HG03045 (cell line): Measurements from ENCODE around the gene FAIM.
"Not testable (repeated sequence)": the region's sequence is repeated elsewhere in the genome, so short reads cannot be mapped to it uniquely, and the experiment has no call there.

Experiments used
- ATAC-seq: cut with Tn5 transposase; IDR thresholded peaks from one replicate; pipeline ENCODE4 v1.9.1; 2021; ENCODE audit warnings: mild to moderate bottlenecking, moderate library complexity; ENCODE audit not compliant: unreplicated experiment

Gene FAIM

DNA sequence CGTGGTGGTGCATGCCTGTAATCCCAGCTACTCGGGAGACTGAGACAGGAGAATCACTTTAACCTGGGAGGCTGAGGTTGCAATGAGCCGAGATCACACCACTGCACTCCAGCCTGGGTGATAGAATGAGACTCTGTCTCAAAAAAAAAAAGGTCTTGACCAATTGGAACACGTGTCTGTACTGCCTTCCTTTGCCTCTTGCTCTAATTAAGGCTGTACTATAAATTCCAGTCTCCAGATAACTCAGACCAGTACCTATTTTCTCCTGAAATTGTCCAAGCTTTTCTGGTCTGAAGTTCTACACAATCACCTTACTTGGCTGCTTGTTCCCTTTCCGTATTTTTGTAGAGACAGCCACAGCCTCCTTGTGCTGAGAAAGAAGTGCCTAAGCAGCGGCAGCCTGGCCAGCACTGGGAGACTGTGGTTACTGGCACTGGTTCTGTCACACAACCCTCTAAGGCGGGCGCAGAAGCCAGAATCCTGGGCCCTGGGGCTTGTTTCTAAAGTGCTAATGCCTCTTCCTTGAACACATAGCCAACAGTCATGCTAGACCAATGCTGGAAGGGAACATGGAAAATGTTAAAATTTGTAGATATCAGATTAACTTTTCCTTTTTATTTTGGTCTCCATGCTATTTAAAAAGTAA lies 8.3 kb upstream of the FAIM start:
- ATAC-seq: no peak

GRCh38 chr3:138601661-138602060 lies 6.9 kb upstream of the FAIM start:
- not testable (repeated sequence) for ATAC-seq

GRCh38 chr3:138604106-138604595 lies 4.4 kb upstream of the FAIM start:
- not testable (repeated sequence) for ATAC-seq

GRCh38 chr3:138609898-138610266 lies 1.3 kb downstream of the FAIM start:
- no peak for ATAC-seq

DNA sequence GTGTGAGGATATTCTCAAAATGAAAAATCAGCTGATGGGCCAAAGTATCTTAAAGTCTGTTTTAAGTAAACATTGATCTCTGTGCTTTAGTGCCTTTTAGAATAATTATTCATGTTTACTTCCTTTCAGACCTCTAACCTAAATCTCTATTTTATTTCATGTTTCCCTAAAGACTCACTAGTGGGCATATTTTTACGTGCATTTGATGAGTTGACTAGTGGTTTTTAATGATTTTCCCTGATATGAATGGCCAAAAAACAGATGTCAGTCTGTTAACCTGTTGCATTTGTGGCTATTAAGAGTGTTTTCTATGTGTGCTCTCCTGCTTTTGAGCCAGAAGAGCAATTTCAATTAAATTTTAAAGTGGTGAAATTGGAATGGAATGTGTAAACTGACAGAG lies 6.9 kb downstream of the FAIM start:
- no peak for ATAC-seq

DNA sequence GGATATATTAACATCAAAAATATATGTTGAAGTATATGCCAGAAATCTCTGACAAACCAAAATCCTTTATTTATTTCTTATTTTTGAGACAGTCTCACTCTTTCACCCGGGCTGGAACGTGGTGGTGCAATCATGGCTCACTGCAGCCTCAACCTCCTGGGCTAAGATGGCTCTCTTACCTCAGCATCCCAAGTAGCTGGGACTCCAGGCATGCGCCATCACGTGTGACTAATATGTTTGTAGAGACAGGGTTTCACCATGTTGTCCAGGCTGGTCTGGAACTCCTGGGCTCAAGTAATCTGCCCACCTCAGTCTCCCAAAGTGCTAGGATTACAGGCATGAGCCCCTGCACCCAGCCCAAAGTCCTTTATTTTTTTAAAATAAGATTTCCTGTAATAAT lies 11.9 kb downstream of the FAIM start:
- no peak for ATAC-seq

DNA sequence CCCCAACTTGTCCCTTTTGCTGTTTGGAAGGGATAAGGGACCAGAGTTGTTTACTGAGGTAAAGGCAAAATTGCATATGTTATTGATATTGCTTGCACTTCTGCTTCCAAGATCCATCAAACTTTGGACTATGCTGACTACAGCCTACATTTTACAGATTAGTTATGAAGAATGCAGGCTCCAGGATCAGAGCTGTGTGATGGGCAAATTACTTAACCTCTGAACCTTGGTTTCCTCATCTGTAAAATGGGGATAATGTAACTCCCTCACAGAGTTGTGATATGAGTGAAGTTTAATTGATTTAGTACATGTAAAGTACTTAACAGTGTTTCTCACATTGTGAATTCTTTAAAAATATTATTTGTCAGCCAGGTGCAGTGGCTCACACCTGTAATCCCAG lies 15.9 kb downstream of the FAIM start:
- no peak for ATAC-seq

GRCh38 chr3:138625707-138626365 lies 17.3 kb downstream of the FAIM start:
- ATAC-seq: no peak

DNA sequence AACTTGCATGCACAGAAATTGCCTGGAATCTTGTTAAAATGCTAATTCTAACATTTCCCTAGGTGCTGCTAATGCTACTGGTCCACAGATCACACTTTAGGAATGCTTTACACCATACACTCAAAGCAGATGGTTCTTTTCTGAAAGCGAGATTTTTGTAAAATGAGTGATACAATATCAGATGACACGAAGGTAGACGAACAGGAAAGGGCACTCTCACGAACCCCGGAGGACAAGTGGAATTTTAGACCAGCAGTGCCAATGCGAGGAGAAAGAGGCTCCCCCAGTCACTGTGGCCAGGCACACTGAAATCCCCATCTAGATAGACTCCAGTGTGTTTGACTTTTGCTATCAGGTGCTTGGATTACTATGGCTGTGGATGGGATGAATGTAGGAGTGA lies 21.0 kb downstream of the FAIM start:
- no peak for ATAC-seq

DNA sequence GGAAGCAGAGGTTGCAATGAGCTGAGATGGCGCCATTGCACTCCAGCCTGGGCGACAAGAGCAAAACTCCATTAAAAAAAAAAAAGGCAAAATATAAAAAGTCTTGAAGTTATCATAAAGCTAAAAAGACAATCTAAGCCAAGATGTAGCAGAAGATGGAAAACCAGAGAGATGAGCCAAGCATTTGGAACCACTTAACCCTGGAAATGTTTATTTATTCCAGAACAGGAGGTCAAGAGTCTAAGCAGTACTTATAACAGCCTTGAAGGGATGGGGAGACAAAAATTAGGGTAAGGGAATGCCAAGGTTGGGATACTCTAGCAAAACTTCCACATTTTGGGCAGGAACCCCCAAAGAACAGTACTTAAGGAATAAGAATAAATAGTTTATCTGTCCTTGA lies 30.1 kb downstream of the FAIM start:
- no peak for ATAC-seq

GRCh38 chr3:138640537-138640936 lies 32.0 kb downstream of the FAIM start:
- no peak for ATAC-seq

- ATAC-seq: no peak
Measured at GRCh38 chr3:138642226-138642926, 33.8 kb downstream of the FAIM start.

GRCh38 chr3:138642927-138643253 lies 34.3 kb downstream of the FAIM start:
- no peak for ATAC-seq

DNA sequence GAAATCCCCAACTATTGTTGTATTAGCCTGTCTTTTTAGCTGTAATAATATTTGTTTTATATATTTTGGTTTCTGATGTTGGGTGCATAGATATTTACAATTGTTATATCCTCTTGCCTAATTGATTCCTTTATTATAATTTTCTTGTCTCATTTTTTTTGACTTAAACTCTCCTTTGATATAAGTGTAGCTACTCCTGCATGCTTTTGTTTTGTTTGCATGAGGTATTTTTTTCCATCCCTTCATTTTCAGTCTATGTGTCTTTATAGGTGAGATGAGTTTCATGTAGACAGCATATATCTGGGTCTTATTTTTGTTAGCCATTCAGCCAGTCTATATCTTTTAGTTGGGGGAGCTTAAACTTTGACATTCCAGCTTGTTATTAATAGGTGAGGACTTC lies 37.4 kb downstream of the FAIM start:
- ATAC-seq: no peak

DNA sequence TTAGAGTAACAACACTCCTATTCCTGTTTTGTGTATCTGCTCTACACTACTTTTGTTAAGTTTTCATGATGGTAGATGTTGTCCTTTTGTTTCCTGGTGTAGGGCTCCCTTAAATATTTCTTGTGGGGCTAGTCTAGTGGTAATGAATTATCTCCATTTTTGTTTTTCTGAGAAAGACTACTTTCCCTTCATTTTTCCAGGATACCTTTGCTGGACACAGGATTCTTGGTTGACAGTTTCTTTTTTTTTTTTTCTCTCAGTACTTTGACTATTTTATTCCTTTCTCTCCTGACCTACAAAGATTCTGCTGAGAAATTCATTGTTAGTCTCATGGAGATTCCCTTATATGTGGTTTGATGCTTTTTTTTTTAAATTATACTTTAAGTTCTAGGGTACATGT lies 37.9 kb downstream of the FAIM start:
- ATAC-seq: no peak

GRCh38 chr3:138649134-138649533 lies 40.6 kb downstream of the FAIM start:
- no peak for ATAC-seq

- ATAC-seq: no peak
Measured at GRCh38 chr3:138653567-138653966, 45.0 kb downstream of the FAIM start.

- ATAC-seq: no peak
Measured at GRCh38 chr3:138657508-138657907, 48.9 kb downstream of the FAIM start.

DNA sequence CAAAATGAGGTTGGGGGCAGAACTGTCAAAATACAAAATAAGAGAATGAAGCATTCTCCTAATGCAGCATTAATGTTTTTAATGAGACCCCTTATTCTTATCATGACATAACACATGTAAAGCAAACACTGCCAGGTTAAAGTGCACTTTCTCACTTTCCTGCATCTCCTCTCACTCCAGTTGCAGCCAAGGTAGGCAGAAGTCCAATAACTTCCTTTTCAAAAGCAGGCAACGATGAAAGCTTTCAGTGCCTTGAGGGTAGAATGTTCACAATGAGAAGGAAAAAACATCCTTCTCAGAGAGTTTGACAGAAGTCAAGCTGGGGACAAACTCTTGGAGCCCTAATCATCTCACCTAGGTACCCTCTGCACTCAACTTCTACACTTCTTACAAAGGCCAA lies 59.5 kb downstream of the FAIM start:
- ATAC-seq: no peak

- no peak for ATAC-seq
Measured at GRCh38 chr3:138670407-138670806, 61.8 kb downstream of the FAIM start.

GRCh38 chr3:138673641-138674530 lies 65.3 kb downstream of the FAIM start:
- ATAC-seq: no peak
